ENCODE measurements around the gene RAB34. TPM values are rescaled to one million over a fixed set of nuclear protein-coding genes. Genes with fewer than 3 reads are reported as not detected.

RAB34 gene
- 47.0 TPM for total RNA-seq

- peak; percentile 91 for DNase-seq
Observed at GRCh38 chr17:28717578-28718332, at the start of gene RAB34. Gene RAB34 (minus strand): TSS chr17:28717868. CDS start chr17:28717266, 602 bp downstream.

GRCh38 chr17:28765038-28765437, 47.4 kb upstream of the RAB34 start:
- no peak for DNase-seq

DNA sequence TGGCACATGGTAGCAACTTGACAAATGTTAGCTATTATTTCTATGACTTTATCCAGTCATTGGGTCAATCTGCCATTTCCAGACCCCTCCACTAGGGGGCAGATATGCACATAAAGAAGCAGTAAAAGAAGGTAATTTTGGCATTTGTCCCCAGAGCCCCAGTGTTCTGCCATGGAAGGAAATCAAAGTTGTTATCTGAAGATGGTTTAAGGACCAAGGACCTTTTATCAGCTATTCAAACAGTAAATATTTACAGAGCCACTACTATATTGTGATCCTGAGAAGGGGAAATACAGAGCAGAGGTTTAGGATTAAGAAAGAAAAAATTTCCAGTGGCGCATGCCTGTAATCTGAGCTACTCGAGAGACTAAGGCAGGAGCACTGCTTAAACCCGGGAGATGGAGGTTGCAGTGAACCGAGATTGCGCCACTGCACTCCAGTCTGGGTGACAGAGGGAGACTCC, 46.2 kb upstream of the RAB34 start:
- peak; percentile 32 for DNase-seq

- DNase-seq, result no peak
Observed at GRCh38 chr17:28763137-28763799, 45.6 kb upstream of the RAB34 start.

DNA sequence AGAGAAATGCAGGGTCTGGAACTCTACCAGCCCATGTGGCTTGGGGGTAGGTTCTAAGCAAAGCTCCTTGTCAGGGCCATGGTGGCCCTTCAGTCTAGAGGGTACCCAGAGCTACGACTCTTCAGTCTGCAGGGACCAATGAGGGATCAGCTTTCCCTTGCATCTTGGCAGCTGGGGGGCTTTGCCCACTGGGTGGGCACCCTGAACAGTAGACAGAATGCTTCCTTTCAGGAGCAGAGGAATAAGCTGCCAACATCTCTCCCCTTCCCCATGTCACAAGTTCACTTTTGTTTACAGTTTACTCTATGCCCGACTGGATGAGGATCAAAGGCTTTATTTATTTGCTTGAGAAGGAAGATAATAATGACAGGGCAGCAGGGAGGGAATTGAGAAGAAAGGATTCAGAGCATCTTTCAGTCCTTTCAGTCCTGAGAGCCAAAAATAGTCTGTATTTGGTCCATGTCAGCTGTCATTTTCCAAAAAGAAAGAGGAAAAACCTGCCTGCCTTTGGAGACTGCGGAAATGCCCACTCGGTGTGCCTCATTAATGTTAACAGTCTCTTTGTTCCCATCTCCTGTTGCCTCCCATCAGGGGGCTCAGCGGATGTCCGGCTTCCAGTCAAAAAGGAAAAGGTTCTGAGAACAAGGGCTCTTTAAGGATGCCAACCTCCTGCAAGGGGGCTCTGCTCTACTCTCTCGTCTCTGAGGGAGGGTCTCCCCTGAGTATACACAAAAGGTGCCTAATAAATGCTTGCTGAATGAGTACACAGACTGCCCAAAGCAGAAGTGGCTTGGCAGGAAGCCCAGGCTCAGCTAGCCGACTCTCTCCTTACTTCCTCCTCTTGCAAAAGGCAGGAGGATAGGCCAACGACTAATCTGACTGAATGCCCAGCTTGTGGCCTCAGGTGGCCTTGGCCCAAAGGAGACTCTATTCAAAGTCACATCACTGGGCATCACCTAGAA, 43.2 kb upstream of the RAB34 start:
- no peak for DNase-seq

DNA sequence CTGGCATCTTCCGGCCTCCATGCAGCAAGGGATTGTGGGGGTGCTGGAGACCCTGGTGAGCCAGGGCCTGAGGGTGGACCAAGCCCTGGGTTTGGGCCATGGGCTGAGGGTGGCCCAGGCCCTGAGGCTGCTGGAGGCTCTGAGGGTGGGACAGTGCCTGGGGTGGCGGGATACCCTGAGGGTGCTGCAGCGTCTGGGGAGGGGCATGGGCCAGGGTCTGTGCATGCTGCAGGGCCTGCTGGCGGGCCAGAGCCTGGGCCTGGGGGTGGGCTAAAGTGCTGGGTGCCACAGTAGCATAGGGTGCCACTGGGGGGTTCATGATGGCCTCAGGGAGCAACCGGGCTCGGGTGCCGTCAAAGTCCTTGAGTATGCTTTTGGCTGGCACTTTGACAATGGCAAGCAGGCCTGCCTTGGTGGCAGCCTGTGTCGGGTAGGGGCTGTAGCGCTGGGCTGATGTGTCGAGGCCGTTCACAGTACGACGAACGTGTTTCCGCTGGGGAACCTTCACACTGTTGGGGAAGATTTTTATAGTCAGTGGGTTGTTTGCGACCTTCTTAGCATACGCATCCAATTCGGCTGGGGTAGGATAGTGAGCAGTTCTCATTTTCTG, 41.7 kb upstream of the RAB34 start:
- DNase-seq, result no peak

DNA sequence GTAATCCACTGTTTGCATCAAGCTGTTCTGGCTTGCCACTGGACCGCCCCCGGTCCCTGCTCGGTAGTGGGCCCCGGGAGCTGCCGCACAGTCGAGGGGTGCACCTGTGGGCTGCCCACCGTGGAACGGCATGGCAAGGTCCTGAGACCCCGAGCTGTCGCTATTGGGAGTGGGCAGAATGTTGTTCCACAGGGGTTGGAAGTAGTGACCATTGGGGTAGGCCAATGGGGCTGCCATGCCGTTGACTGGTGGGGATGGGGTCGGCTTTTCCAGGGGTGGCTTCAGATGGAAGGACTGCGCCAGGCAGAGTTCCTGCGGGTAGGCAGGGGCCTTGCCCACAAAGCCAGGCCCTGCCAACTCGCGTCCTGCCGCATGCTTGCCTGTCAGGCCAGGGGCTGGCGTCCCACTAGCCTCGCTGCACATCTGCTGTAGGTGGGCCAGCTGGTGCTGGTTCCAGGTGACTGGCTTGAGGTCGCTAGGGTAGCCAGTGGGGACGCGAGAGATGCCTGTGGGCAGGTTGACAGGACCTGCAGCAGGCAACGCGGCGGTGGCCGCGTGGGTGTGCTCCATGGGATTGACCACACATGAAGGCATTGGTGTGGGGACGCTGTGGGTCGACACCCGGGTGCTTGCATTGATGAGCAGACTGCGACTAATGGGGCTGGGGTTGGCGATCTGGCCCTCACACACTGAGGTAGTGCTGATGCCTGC, 40.9 kb upstream of the RAB34 start:
- DNase-seq, result no peak

DNA sequence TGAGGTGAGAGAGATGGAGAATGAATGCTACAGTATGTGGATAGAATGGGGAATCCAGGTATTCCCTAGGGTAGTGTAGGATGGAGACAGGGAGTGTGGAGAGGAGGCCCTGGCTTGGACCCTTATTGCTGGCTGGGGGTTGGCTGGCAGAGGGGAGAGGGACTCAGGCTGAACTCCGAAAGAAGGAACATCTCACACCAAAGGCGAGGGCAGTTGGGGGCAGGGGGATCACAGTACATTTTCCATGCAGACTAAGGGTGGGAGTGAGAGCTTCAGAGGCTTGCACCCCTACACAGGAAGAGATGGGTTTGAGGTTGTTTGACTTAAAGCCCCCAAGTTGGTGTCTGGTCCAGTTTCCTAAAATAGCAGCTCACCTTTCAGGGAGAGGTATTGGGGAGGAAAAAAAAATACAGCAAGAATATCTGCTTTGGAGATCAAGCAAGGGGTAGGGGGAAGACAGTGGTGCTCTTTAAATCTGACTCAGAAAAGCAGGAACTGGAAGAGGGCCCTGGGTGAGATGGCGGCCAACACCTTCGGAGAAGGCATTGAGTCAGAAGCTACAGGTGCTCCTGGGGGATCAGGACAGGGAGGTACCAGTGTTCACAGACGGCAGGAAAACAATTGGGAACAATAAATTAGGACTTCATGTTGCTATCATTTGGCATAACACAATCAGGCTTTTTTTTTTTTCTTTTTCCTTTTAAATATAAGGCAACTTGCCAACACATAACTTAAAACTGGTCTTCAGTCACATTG, 38.6 kb upstream of the RAB34 start:
- DNase-seq, result no peak

- DNase-seq, result no peak
Observed at GRCh38 chr17:28755486-28755885, 37.8 kb upstream of the RAB34 start.

GRCh38 chr17:28751600-28752366, 34.1 kb upstream of the RAB34 start:
- DNase-seq, result no peak

DNA sequence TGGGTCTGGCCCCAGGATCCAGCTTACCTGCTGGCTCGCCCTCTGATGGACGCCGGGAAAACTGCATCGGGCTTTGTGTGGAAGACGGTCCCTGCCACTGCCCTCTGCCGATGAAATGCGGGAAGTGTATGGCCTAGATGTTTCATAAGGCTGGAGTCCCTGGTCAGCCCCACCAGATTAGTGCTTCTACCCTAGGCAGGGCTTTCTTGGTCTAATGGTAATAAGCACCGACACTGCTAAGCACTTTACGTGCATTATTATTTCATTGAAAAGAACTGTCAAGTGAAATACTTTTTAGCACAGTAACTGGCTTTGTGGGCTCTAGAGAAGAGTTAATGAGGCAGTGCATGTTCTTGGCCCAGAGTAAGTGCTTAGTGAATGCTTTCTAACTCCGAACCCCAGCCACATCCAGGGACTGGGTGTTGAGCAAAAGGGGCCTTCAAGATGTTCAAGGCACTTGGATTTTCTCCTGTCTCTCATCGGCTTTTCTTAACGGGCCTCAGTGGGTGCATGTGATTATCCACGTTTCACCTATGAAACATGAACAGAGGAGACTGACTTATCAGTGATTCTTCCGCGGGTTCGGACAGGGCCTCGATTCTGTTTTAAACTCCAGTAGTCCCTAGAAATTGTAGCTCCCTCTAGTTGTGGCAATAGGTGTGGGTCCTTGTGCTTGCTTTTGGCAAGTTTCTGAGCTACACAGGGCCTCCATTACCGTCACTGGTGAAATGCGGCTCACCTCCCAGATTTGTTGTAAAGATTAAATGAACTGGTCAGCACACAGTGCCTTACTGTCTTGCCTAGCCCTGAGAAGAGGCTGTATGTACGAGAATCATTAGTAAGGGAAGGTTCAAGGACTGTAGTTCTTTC, 32.7 kb upstream of the RAB34 start:
- peak; percentile 90 for DNase-seq

GRCh38 chr17:28749516-28750177, 32.0 kb upstream of the RAB34 start:
- DNase-seq, result no peak

GRCh38 chr17:28748852-28749515, 31.3 kb upstream of the RAB34 start:
- no peak for DNase-seq

DNA sequence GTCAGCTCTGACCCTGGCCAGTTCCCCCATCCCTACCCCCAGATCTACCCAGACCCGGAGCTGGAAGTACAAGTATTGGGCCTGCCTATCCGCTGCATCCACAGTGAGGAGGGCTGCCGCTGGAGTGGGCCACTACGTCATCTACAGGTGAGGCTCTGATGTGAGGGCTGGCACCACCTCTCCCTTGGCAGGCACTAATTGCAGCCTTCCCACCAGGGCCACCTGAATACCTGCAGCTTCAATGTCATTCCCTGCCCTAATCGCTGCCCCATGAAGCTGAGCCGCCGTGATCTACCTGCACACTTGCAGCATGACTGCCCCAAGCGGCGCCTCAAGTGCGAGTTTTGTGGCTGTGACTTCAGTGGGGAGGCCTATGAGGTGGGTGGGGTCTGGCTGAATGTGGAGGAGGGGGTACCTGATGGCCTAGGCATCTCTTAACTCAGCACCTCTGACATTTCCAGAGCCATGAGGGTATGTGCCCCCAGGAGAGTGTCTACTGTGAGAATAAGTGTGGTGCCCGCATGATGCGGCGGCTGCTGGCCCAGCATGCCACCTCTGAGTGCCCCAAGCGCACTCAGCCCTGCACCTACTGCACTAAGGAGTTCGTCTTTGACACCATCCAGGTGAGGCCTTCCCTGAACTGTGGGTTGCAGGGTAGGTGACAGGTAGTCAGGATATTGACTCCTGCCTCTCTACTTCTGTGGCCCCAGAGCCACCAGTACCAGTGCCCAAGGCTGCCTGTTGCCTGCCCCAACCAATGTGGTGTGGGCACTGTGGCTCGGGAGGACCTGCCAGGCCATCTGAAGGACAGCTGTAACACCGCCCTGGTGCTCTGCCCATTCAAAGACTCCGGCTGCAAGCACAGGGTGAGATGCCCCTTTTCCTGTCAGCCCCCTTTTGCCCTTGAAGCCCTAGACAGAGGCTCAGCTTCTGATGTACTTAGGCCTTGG, 30.4 kb upstream of the RAB34 start:
- DNase-seq, result no peak

GRCh38 chr17:28747051-28747691, 29.5 kb upstream of the RAB34 start:
- no peak for DNase-seq

GRCh38 chr17:28746611-28747050, 29.0 kb upstream of the RAB34 start:
- no peak for DNase-seq
